OCI-LY1 (cell line): Measurements from ENCODE around the gene CCDC33.

Experiments
- CTCF ChIP-seq: fragments of 200-600 bp; sonication (generic), shearing (Covaris generic); IDR thresholded peaks from 2 replicates; pipeline ENCODE4 v1.5.1; 2017; ENCODE audit warnings: mild to moderate bottlenecking, antibody characterized with exemption, low read length, moderate library complexity, mixed read lengths
- EZH2 ChIP-seq: fragments of 200-600 bp; sonication (generic), shearing (Covaris generic); IDR thresholded peaks from 2 replicates; pipeline ENCODE4 v1.8.0; 2017; ENCODE audit warnings: borderline replicate concordance, mixed run types, mild to moderate bottlenecking, antibody characterized with exemption, low read length, moderate library complexity, mixed read lengths

- TF ChIP-seq EZH2: no peak
- TF ChIP-seq CTCF: peak; percentile 54
Measured at GRCh38 chr15:74302821-74303359, 66.8 kb downstream of the CCDC33 start.
